SH-SY5Y (cell line): ENCODE data around the gene NCOA3.

Experiments used
- GATA2 ChIP-seq: IDR thresholded peaks from 2 replicates; pipeline ENCODE4 v1.6.1; 2011; ENCODE audit warnings: mild to moderate bottlenecking, low read depth, low read length
- GATA3 ChIP-seq: IDR thresholded peaks from 2 replicates; pipeline ENCODE4 v1.6.1; 2011; ENCODE audit warnings: low read depth, mild to moderate bottlenecking, low read length, moderate library complexity

DNA sequence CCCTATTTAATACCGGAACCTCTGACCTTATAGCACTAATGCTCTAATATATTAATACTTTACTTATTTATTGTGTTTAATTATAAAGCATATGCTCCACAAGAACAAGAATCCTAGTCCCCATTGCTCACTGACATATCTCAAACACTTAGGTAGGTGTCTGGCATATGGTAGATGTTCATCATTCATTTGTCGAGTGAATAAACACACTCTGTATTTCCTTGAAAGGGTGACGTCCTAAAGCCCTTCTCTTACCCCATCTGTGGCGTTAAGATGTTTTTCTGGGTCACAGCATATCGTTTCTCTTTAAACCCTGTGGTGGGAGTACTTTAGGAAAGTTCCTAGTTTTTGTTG, 45.3 kb downstream of the NCOA3 start:
- TF ChIP-seq GATA2 = no peak
- no peak for TF ChIP-seq GATA3
